ENCODE measurements around the gene KLHL5.

Gene KLHL5

GRCh38 chr4:39154009-39154408 is 92.0 kb downstream of the KLHL5 start:
- H3K9me3 ChIP-seq (ENCODE audit: control insufficient read depth, insufficient read depth, low read length): no peaks in the 10 kb centered on the region
- no peaks in the 10 kb centered on the region for H3K36me3 ChIP-seq (ENCODE audit: insufficient read depth, low read length)
- no peaks in the 10 kb centered on the region for H3K4me1 ChIP-seq (ENCODE audit: insufficient read depth, low read length)
- H3K9ac ChIP-seq (ENCODE audit: low read depth, low read length): no peak overlapping the region

GRCh38 chr4:39157520-39157919 is 95.5 kb downstream of the KLHL5 start:
- Histone ChIP-seq H3K9ac (ENCODE audit: low read depth, low read length) (no peak overlapping the region), H3K4me1 (ENCODE audit: insufficient read depth, low read length) (no peaks in the 10 kb centered on the region), H3K9me3 (ENCODE audit: control insufficient read depth, insufficient read depth, low read length) (no peaks in the 10 kb centered on the region), H3K36me3 (ENCODE audit: insufficient read depth, low read length) (no peaks in the 10 kb centered on the region)

- H3K9ac ChIP-seq (ENCODE audit: low read depth, low read length): no peak overlapping the region
- H3K9me3 ChIP-seq (ENCODE audit: control insufficient read depth, insufficient read depth, low read length): no peaks in the 10 kb centered on the region
- H3K36me3 ChIP-seq (ENCODE audit: insufficient read depth, low read length): no peaks in the 10 kb centered on the region
- H3K4me1 ChIP-seq (ENCODE audit: insufficient read depth, low read length): no peaks in the 10 kb centered on the region
These were observed 104.1 kb downstream of the KLHL5 start for GRCh38 chr4:39166177-39166576.

GRCh38 chr4:39166669-39167068 is 104.6 kb downstream of the KLHL5 start:
- Histone ChIP-seq H3K36me3 (ENCODE audit: insufficient read depth, low read length) (no peaks in the 10 kb centered on the region), H3K9me3 (ENCODE audit: control insufficient read depth, insufficient read depth, low read length) (no peaks in the 10 kb centered on the region), H3K4me1 (ENCODE audit: insufficient read depth, low read length) (no peaks in the 10 kb centered on the region), H3K9ac (ENCODE audit: low read depth, low read length) (no peak overlapping the region)

- Histone ChIP-seq H3K9ac (ENCODE audit: low read depth, low read length) (no peak overlapping the region), H3K9me3 (ENCODE audit: control insufficient read depth, insufficient read depth, low read length) (no peaks in the 10 kb centered on the region), H3K4me1 (ENCODE audit: insufficient read depth, low read length) (no peaks in the 10 kb centered on the region), H3K36me3 (ENCODE audit: insufficient read depth, low read length) (no peaks in the 10 kb centered on the region)
These were observed 107.4 kb downstream of the KLHL5 start for GRCh38 chr4:39169426-39169825.

- H3K9ac ChIP-seq (ENCODE audit: low read depth, low read length): no peak overlapping the region
- H3K4me1 ChIP-seq (ENCODE audit: insufficient read depth, low read length): no peaks in the 10 kb centered on the region
- no peaks in the 10 kb centered on the region for H3K36me3 ChIP-seq (ENCODE audit: insufficient read depth, low read length)
- H3K9me3 ChIP-seq (ENCODE audit: control insufficient read depth, insufficient read depth, low read length): no peaks in the 10 kb centered on the region
These were observed 108.3 kb downstream of the KLHL5 start for GRCh38 chr4:39170301-39170700.
